HCT116 (cell line): ENCODE results near the gene PTPRC. TPM values are rescaled to one million over a fixed set of nuclear protein-coding genes. Genes with fewer than 3 reads are reported as not detected.

Experiments used
- ATAC-seq: fragments of 200-7000 bp; cut with Tn5 transposase; 2 replicates; pipeline ENCODE4 v1.9.1; 2020; ENCODE audit warnings: mild to moderate bottlenecking, moderate library complexity
- BruUV-seq: library from RNA; stranded (reverse); fragments of 400-500 nt; replicated peaks from 2 replicates; lab custom pipeline; 2021; lab: Mats Ljungman, UMichigan
- CTCF ChIA-PET: fragments of 300-600 bp; sonication (Branson Sonifier 250); formaldehyde crosslinking; loops from one replicate; lab custom pipeline; 2021; ENCODE audit warnings: antibody characterized with exemption; lab: Charles Lee
- POLR2A ChIA-PET: fragments of 300-600, 350-600 bp; sonication (Branson Sonifier 250); formaldehyde crosslinking; loops from one replicate; lab custom pipeline; 2021; ENCODE audit warnings: antibody characterized with exemption; lab: Charles Lee
- RAD21 ChIA-PET, 2 experiments: fragments of 300-600 bp; sonication (Branson Sonifier 250); formaldehyde crosslinking; loops; one replicate each; lab custom pipeline; 2023; ENCODE audit warnings: low total read pairs in 2 of 2; ENCODE audit not compliant: uncharacterized antibody in 2 of 2, unreplicated experiment in 2 of 2, low non-redundant PET in 1 of 2; lab: Charles Lee
- DNase-seq: peaks from one replicate; pipeline ENCODE4 v3.0.0-alpha.2; 2010; ENCODE audit warnings: low read depth, low spot score
- H2AFZ ChIP-seq: fragments of 200-600 bp; shearing (Covaris generic), sonication (generic); 2 replicates; pipeline ENCODE4 v1.6.1; 2017; ENCODE audit warnings: low read depth, mixed run types, mixed read lengths, antibody characterized with exemption, low read length; ENCODE audit not compliant: poor library complexity, severe bottlenecking
- H3K27ac ChIP-seq: 2 replicates; pipeline ENCODE4 v1.5.1; 2012; ENCODE audit warnings: low read depth, low read length
- H3K27me3 ChIP-seq: fragments of 200-600 bp; sonication (generic); 2 replicates; pipeline ENCODE4 v1.6.1; 2016; ENCODE audit warnings: mixed run types, low read length, mixed read lengths; ENCODE audit not compliant: insufficient read depth
- H3K36me3 ChIP-seq, 2 experiments: fragments of 200-500 bp in 1 of 2; fragments of 200-600 bp in 1 of 2; sonication (Bioruptor generic) in 1 of 2; sonication (generic) in 1 of 2; 2 replicates each; pipeline versions ENCODE4 v1.5.1 to v1.6.1; 2014 to 2016; ENCODE audit warnings: low read length in 2 of 2, inconsistent platforms in 1 of 2, mixed read lengths in 1 of 2, mixed run types in 1 of 2; ENCODE audit not compliant: insufficient read depth in 2 of 2, control insufficient read depth in 1 of 2
- H3K4me1 ChIP-seq, 2 experiments: fragments of 200-600 bp in 1 of 2; sonication (generic) in 1 of 2; 2 replicates each; pipeline versions ENCODE4 v1.5.1 to v1.6.1; 2012 to 2017; ENCODE audit warnings: low read length in 2 of 2, inconsistent platforms in 1 of 2, mild to moderate bottlenecking in 1 of 2, mixed read lengths in 1 of 2, mixed run types in 1 of 2, moderate library complexity in 1 of 2; ENCODE audit not compliant: insufficient read depth in 2 of 2, control insufficient read depth in 1 of 2
- H3K4me2 ChIP-seq: fragments of 200-600 bp; sonication (generic); 2 replicates; pipeline ENCODE4 v1.6.1; 2017; ENCODE audit warnings: mixed run types, low read length, mixed read lengths
- H3K4me3 ChIP-seq, 2 experiments: fragments of 200-600 bp in 1 of 2; sonication (generic) in 1 of 2; replicated peaks in 1 of 2; 2 replicates each; pipeline ENCODE4 v1.5.1; 2011 to 2016; ENCODE audit warnings: low read length in 2 of 2, control low read depth in 1 of 2, low read depth in 1 of 2, mild to moderate bottlenecking in 1 of 2, mixed read lengths in 1 of 2, mixed run types in 1 of 2
- H3K79me2 ChIP-seq: fragments of 200-600 bp; sonication (generic); 2 replicates; pipeline ENCODE4 v1.6.1; 2017; ENCODE audit warnings: mild to moderate bottlenecking, mixed run types, low read length, moderate library complexity, mixed read lengths; ENCODE audit not compliant: insufficient read depth
- H3K9ac ChIP-seq: fragments of 200-600 bp; sonication (generic); 2 replicates; pipeline ENCODE4 v1.6.1; 2016; ENCODE audit warnings: low read length, mixed read lengths
- H3K9me2 ChIP-seq: fragments of 200-600 bp; sonication (generic), shearing (Covaris generic); 2 replicates; pipeline ENCODE4 v1.6.1; 2017; ENCODE audit warnings: mixed run types, mild to moderate bottlenecking, moderate library complexity; ENCODE audit not compliant: insufficient read depth
- H3K9me3 ChIP-seq, 2 experiments: fragments of 200-500 bp in 1 of 2; fragments of 200-600 bp in 1 of 2; sonication (Bioruptor generic) in 1 of 2; sonication (generic) in 1 of 2; 2 replicates each; pipeline ENCODE4 v1.6.1; 2014 to 2017; ENCODE audit warnings: low read length in 2 of 2, mixed read lengths in 2 of 2, inconsistent platforms in 1 of 2, low read depth in 1 of 2, mild to moderate bottlenecking in 1 of 2, mixed run types in 1 of 2, moderate library complexity in 1 of 2; ENCODE audit not compliant: control insufficient read depth in 1 of 2, insufficient read depth in 1 of 2
- H4K20me1 ChIP-seq: fragments of 200-600 bp; sonication (generic), shearing (Covaris generic); 2 replicates; pipeline ENCODE4 v1.6.1; 2017; ENCODE audit warnings: mixed run types, mild to moderate bottlenecking, moderate library complexity; ENCODE audit not compliant: insufficient read depth
- CEBPB ChIP-seq: IDR thresholded peaks from 2 replicates; pipeline ENCODE4 v1.6.1; 2012; ENCODE audit warnings: low read depth
- EZH2 ChIP-seq: fragments of 200-600 bp; sonication (generic); IDR thresholded peaks from 2 replicates; pipeline ENCODE4 v1.6.1; 2017; ENCODE audit warnings: antibody characterized with exemption, mixed run types
- JUND ChIP-seq: IDR thresholded peaks from 2 replicates; pipeline ENCODE4 v1.6.1; 2012
- POLR2A ChIP-seq: IDR thresholded peaks from 2 replicates; pipeline ENCODE4 v1.7.0; 2011; ENCODE audit warnings: borderline replicate concordance; ENCODE audit not compliant: insufficient read depth, insufficient read length; ENCODE audit errors: extremely low read depth
- RAD21 ChIP-seq: IDR thresholded peaks from 2 replicates; pipeline ENCODE4 v1.6.1; 2012; ENCODE audit warnings: low read depth, mild to moderate bottlenecking
- SIN3A ChIP-seq: IDR thresholded peaks from 2 replicates; pipeline ENCODE4 v1.6.1; 2012; ENCODE audit warnings: low read depth
- SP1 ChIP-seq: IDR thresholded peaks from 2 replicates; pipeline ENCODE4 v1.6.1; 2012; ENCODE audit warnings: low read depth
- ZNF274 ChIP-seq: fragments of 200-500 bp; sonication (Bioruptor generic); IDR thresholded peaks from 2 replicates; pipeline ENCODE4 v1.6.1; 2014; ENCODE audit warnings: mild to moderate bottlenecking, low read depth, low read length, inconsistent platforms
- intact Hi-C: fragments of 100-400 bp; cut with micrococcal nuclease; formaldehyde crosslinking; loops from 2 replicates; pipeline ENCODE4 v1.10.0; 2022
- total RNA-seq: library from RNA; stranded (reverse); gene quantifications from one replicate; pipeline ENCODE4 v1.2.1, GENCODE V29; 2021; ENCODE audit not compliant: unreplicated experiment
- TF ChIP-seq, protein P1 (sequence below): IDR thresholded peaks from 2 replicates; pipeline ENCODE4 v1.6.1; 2012; ENCODE audit warnings: low read depth

Gene PTPRC
- total RNA-seq, 1 experiment from 2014 or later, result 1.2 TPM

DNA sequence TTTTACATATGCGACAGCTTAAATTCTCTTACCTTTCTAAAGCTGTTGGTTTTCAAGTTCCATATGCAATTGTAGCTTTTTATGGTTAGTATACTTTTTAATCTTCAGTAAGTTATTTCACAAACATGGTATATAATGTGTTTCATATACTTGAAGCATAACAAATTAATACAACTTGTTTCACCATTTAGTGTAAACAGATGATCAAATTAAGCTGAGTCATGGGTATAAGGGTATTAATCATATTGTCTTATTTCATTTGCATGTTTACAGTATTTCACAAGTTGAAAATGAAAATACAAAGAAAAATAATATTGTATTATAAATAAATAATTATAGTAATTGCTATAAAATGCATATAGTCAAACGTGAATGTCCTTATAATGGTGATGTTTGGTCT is 92.1 kb downstream of the PTPRC start:
- Histone ChIP-seq H3K27me3 (no peaks in the 10 kb centered on the region), H3K27ac (no peak overlapping the region), H3K9me2 (no peaks in the 10 kb centered on the region), H4K20me1 (no peaks in the 10 kb centered on the region), H3K79me2 (no peaks in the 10 kb centered on the region), H3K9ac (no peak overlapping the region), H3K9me3 (no peaks in the 10 kb centered on the region), H3K36me3 (no peaks in the 10 kb centered on the region), H3K4me3 (no peak overlapping the region), H3K4me1 (peaks cover 0 to 4% of the 10 kb centered on the region in 2 experiments; a peak in 2 of 4 replicates), H3K4me2 (no peak overlapping the region), H2AFZ (no peak overlapping the region)
- ATAC-seq (no peak), DNase-seq (no peak)
- ChIA-PET RAD21 (no interaction called here), CTCF (no interaction called here), POLR2A (no interaction called here)
- BruUV-seq, result no TSS peak
- TF ChIP-seq ZNF274 (no peak), SIN3A (no peak), CEBPB (no peak), POLR2A (no peak), JUND (no peak), RAD21 (no peak), SP1 (no peak), EZH2 (no peak)
- TF ChIP-seq, protein P1, sequence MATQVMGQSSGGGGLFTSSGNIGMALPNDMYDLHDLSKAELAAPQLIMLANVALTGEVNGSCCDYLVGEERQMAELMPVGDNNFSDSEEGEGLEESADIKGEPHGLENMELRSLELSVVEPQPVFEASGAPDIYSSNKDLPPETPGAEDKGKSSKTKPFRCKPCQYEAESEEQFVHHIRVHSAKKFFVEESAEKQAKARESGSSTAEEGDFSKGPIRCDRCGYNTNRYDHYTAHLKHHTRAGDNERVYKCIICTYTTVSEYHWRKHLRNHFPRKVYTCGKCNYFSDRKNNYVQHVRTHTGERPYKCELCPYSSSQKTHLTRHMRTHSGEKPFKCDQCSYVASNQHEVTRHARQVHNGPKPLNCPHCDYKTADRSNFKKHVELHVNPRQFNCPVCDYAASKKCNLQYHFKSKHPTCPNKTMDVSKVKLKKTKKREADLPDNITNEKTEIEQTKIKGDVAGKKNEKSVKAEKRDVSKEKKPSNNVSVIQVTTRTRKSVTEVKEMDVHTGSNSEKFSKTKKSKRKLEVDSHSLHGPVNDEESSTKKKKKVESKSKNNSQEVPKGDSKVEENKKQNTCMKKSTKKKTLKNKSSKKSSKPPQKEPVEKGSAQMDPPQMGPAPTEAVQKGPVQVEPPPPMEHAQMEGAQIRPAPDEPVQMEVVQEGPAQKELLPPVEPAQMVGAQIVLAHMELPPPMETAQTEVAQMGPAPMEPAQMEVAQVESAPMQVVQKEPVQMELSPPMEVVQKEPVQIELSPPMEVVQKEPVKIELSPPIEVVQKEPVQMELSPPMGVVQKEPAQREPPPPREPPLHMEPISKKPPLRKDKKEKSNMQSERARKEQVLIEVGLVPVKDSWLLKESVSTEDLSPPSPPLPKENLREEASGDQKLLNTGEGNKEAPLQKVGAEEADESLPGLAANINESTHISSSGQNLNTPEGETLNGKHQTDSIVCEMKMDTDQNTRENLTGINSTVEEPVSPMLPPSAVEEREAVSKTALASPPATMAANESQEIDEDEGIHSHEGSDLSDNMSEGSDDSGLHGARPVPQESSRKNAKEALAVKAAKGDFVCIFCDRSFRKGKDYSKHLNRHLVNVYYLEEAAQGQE, result no peak
- intact Hi-C loops, result no loop called here
